ENCODE results near the gene ARHGEF33. TPM values are rescaled to one million over a fixed set of nuclear protein-coding genes. Genes with fewer than 3 reads are reported as not detected.

Gene ARHGEF33
- under 0.01 and 0.64 TPM in 2 replicates for total RNA-seq

DNA sequence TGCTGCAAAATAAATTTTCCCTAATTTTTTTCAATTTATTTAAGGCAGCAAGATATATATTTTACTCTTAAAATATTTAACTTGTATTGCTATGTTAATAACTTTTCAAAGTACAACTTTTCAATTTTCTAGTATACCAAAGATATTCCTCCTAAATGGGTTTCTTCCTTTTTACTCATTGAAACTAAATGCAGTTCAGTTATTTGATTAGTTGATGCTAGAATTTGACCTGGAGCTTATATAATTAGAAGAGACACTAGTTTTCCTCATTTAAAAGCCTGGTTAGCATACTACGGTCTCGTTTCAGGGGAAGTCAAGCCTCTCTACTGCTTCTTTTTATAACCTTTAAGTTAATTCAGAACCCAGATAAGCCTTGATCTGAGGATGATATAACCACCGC lies at the start of gene ARHGEF33:
Gene ARHGEF33 (plus strand): TSS at position 301 of the 400 bp plus-strand sequence. CDS start 29,573 bp downstream, outside the sequence.

DNA sequence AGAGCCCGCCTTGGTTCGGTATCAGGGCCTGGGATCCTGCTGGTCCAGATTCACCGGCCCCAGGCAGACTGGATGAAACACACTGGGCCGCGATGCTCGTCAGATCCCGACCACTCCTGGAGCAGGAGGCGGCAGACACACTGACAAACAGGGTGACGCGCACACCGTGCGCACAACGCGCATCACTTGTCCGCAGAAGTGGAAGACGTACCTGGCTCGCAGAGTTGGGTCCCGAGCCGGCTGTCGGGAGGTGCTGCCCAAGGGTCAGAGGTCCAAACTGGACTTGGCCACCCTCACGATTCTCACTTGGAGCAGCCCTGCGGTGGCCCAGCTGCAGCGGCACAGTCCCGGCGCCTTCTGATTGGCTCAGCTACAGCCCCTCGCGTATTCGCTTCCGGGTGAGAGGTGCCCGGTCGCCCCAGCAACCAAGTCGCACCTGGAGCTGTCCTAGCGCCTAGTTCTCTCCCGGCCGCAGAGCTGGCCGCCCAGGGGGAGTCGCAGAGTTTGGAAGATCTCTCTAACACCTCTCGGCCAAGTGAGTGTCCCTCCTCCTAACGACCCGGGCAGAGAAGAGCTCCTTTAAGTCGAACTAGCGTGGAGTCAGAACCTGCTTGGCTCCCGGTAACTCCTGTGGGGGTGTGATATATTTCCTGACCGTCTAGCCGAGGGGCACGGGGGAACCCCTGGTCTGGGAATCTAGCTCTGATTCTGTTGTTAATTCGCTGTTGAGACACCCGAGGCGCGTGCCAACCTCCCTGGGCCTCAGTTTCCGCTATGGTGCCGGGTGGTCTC lies 13.9 kb upstream of the ARHGEF33 start, which contains the start of the genes DHX57 and MORN2:
Gene DHX57 (minus strand): TSS at position 359 of the 792 bp plus-strand sequence. CDS start 7,529 bp downstream, outside the sequence.
Gene MORN2 (plus strand): TSS at position 401 of the 792 bp plus-strand sequence.

Other genes starting within 250 kb of the ARHGEF33 start
- 2.4 and 3.6 TPM in 2 replicates for gene GALM, start 223.8 kb upstream of the ARHGEF33 start, total RNA-seq
- 45.2 and 95.4 TPM in 2 replicates for gene SRSF7, start 138.5 kb upstream of the ARHGEF33 start, total RNA-seq
- gene GEMIN6, start 111.7 kb upstream of the ARHGEF33 start, total RNA-seq: 13.2 and 15.4 TPM in 2 replicates
- gene DHX57, start 13.9 kb upstream of the ARHGEF33 start, total RNA-seq: 10.4 and 13.4 TPM in 2 replicates
- 7.7 TPM in 2 replicates for gene MORN2, start 13.9 kb upstream of the ARHGEF33 start, total RNA-seq
- gene SOS1, start 231.2 kb downstream of the ARHGEF33 start, total RNA-seq: 7.7 and 11.3 TPM in 2 replicates

All from tracheal epithelial cell (primary cell).